Neural progenitor cell (in vitro differentiated cells): ENCODE measurements around the gene RNF34.

ENCODE experiments used
- EZH2 ChIP-seq: fragments of 200-600 bp; sonication (generic); IDR thresholded peaks from 2 replicates; pipeline ENCODE4 v1.6.1; 2017; ENCODE audit warnings: antibody characterized with exemption, mild to moderate bottlenecking, moderate library complexity
- EZH2phosphoT487 ChIP-seq: fragments of 200-600 bp; sonication (generic); IDR thresholded peaks from 2 replicates; pipeline ENCODE4 v1.6.1; 2017; ENCODE audit warnings: antibody characterized with exemption
- TF ChIP-seq, protein P1 (sequence below): fragments of 200-600 bp; sonication (generic); IDR thresholded peaks from 2 replicates; pipeline ENCODE4 v1.5.1; 2017; ENCODE audit warnings: antibody characterized with exemption, mild to moderate bottlenecking

DNA sequence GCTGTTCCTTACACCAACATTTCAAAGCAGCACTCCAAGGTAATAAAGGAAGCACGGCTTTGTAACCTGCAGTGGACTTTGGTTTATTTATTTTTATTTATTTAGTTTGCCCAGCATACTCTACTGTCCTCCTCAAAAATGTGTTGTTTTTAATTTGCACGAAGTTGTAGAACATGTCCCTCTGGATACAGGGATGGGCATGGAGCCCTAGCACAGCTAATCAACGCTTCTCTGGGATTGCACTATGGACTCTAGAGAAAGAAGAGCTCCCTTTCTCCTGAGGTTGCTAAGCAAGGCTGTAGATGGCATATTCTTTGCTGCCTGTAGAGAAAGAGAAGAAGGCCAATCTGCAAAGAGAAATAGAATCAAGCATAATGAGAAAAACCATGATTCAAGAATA is 41.8 kb upstream of the RNF34 start:
- TF ChIP-seq, protein P1, sequence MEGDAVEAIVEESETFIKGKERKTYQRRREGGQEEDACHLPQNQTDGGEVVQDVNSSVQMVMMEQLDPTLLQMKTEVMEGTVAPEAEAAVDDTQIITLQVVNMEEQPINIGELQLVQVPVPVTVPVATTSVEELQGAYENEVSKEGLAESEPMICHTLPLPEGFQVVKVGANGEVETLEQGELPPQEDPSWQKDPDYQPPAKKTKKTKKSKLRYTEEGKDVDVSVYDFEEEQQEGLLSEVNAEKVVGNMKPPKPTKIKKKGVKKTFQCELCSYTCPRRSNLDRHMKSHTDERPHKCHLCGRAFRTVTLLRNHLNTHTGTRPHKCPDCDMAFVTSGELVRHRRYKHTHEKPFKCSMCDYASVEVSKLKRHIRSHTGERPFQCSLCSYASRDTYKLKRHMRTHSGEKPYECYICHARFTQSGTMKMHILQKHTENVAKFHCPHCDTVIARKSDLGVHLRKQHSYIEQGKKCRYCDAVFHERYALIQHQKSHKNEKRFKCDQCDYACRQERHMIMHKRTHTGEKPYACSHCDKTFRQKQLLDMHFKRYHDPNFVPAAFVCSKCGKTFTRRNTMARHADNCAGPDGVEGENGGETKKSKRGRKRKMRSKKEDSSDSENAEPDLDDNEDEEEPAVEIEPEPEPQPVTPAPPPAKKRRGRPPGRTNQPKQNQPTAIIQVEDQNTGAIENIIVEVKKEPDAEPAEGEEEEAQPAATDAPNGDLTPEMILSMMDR, result no peak
- TF ChIP-seq EZH2 (no peak), EZH2phosphoT487 (no peak)
